ENCODE results near the gene NASP.
A peak's percentile ranks its signal among the peaks of the same experiment; 100 is the strongest.

Gene NASP

GRCh38 chr1:45621895-45622523 is 38.2 kb downstream of the NASP start:
- no peak for DNase-seq

DNA sequence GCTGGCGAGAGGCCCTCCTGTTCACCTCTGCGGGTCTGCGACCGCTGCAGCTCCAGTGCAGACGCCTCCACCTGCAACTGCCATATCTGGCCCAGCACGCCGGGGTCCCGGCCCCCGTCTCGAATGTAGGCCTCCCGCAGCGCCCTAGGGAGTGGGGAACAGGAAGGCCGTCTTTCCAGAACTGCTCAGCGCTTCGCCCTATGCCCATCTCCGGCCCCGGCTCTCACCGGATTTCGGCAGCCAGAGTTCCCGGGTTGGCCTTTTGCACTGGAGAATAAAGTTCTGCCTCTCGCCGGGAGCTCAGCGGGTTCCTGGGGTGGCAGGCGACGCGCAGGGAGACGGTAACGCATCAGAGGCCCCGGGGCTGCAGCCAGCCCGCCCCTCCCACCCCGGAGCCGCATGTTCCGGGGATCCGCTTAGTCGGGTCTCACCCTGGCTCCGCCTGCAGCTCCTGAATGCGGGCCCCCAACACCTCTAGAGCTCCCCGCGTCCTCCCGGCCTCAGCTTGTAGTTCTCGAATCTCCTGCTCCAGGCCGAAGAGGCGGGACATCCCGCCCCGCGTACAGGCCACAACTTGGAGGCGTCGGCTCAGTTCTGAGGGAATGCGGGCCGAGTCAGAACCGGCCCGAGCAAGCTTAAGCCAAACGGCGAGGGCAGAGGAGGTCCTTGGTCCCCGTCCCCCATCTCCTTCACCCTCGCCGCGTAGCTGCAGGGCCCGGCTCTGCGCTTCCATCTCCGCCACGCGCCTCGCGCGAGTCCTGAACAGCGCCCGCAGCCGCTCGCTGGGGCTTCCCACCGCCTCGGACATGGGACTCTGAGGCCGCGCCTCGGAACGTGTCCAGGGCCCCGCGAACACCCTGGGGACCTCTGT is 38.9 kb downstream of the NASP start:
- DNase-seq, result no peak

DNA sequence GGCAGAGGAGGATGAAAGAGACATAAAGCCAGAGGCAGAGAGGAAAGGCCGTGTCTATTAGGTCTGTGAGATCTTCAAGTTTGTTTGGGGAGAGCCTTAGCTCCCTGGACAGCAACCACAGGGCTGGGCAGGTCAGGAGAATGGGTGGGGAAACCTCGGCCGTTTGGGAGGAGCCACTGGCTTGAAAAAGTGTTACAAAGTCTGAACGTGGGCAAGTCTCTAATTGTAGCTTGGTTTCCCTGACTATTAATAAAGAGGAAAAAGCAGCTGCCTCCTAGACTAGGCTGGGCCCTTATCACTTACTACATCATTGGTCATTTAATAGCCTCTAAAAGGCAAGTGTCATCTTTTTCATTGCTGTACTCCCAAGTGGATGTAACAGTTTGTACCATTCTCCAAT is 40.1 kb downstream of the NASP start, which contains the start of gene CCDC17:
CCDC17 (minus strand) TSS at position 83 of the 400 bp plus-strand sequence. CDS start 145 bp downstream, outside the sequence.
- DNase-seq, result no peak

DNA sequence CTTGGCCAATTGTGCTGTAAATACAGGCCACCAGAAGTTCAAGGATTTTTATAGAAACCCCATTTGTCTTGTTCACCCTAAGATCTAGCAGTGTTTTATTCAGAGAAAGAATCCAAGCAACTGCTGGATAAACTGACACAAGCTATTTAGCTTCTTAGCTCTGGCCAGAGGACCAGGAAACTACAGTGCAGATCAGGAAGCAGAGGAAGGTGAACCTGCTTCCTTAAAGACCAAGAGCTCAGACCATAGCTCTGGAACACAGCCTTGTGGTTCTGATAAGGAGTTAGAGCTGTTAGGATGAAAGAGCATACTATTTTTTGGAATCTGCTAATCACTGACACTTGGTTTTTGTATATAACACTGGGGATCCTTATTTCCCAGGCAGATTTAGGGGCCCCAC is 45.2 kb downstream of the NASP start:
- DNase-seq, result peak; percentile 36

DNA sequence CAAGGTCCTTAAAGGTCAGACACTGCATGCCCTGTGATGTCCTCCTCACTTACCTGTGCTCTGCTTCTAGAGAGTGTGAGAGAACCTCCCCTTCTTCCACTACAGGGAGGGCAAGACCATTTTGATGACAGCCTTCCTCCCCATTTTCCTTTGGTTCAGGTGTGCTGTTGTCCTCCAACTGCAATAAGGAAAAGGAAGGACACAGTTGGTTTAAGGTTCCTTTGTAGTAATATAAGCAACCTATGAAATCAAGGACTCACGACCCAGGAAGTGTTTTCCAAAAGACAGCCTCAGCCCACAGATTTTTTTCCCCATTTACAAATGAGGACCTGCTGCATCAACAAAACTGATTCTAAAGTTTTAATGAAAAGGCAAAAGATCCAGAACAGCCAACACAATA is 46.6 kb downstream of the NASP start:
- no peak for DNase-seq

DNA sequence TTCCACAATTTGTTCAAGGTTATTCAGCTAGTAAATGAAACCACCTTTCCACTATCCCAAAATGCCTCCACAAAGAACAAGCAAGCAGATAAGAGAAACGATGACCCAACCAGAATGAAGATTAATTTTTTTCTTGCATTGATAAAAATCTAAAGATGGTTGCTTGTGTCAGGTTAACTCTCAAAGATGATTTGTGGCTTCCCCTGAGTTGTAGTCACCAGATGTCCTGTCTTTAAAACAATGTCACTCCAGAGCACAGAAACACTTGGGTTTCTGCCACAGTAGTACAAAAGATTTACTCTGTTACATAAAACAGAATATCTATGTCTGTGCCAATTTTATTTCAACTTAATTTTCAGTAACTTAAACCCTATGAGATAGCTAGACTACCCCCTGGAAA is 51.4 kb downstream of the NASP start:
- no peak for DNase-seq

DNA sequence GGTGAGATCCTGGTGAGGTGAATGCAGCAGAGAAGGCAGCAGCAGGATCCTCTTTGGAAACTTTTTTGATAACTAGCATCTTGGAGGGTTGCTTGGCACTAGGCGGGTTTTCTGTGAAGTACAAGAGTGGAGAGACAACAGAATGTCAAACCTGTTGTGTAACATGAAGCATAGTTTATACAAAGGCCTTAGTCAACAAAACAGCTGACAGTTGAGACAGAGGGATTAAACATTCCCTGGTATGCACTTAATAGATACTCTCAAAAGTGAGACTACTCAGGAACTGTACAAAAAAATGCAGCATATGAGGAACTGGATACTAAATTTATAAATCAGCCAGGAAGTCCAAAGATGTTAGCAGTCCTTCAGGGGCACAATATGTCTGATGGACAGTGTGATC is 56.5 kb downstream of the NASP start:
- DNase-seq, result no peak

GRCh38 chr1:45643321-45643720 is 59.5 kb downstream of the NASP start:
- DNase-seq, result no peak

DNA sequence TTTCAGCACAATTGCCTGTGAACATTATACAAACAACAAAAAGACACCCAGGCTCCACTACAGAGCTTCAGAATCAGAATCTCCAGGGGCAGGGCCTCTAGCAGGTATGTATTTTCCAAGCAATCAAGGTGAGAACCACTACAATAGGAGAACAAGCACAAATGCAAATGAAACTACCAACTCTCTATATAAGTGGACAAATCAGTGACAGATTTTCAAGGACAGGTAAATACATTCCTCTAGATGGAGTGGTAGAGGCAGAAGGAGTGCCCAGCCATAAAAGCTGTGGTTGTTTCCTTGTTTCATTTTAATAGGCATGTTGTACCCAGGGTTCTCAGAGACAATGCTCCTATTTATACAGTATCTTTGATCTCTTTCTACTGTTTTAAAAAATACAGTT is 60.1 kb downstream of the NASP start:
- DNase-seq, result no peak

DNA sequence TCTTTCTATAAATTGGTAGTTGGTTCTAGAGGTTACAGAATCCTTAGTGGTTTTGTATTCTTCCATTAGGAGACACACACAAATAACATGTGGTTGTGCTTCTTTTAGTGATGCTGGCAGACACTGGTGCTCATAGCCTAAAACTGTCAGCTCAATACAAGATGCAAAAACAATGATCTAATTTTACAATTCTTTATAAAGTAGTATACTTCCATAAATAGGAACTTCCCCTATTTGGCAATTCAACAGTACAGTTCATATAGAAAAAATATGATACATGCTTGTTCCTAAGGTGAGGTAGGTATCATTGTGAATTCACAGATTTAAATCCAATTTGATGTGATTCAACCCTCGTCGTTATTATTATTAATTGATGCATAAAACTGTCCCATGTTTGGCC is 60.8 kb downstream of the NASP start:
- DNase-seq, result no peak

GRCh38 chr1:45647248-45648021 is 63.6 kb downstream of the NASP start:
- no peak for DNase-seq

DNA sequence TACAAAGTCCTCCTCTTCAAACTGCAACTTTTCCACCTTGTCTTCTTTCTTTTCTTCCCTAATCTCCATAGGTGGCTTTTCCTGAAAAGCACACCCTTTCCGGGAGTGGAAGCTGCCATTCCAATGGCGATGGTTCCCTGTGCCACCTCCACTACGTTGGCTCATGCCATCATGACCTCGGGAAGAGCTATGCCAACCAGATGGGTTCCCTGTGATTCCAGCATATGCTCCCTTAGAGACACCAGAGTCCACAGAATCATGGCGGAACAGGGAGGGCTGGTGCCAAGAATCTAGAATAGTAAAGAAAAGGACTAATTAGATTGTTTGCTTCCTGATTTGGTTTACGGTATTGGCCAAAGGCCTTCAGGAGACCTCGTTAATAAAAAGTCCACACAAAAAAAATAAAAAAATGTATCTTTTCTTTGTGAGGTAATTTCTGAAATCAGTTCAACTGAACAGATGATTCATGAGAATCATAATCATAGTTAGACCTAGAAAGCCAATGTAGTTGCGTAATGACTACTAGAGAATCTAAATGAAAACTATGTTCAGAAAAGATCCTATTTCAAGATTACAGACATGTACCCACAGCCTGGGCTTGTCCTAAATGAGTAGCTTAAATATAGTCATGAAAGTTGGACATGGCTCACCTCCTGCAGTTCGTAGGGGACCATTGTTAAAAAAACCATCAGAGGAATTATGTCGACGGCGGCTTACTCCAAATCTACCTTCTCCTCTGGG is 70.9 kb downstream of the NASP start:
- no peak for DNase-seq

DNA sequence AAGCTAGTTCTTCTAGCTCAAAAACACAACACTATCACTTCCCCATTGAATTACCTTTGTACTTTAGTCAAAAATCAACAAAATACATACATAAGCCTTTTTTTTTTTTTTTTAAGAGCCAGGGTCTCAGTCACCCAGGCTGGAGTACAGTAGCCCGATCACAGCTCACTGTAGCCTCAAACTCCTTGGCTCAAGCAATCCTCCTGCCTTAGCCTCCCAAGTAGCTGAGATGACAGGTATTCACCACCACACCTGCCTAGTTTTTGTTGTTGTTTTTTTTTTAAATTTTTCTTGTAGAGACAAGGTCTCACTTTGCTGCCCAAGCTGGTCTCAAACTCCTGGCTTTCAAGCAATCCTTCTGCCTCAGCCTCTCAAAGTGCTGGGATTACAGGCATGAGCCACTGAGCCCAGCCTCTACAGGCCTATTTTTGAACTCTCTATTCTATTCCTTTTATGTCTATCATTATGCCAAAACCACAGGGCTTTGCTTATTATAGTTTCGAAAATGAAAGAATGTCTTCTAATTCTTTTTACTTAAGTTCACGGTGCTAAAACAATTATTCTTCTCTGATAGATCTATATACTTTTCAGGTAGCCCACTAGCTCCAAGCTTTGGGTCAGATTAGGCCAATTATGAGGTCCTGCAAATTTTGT is 72.9 kb downstream of the NASP start:
- DNase-seq, result no peak

GRCh38 chr1:45658171-45658570 is 74.3 kb downstream of the NASP start:
- no peak for DNase-seq

- no peak for DNase-seq
Measured at GRCh38 chr1:45659222-45659621, 75.4 kb downstream of the NASP start.

DNA sequence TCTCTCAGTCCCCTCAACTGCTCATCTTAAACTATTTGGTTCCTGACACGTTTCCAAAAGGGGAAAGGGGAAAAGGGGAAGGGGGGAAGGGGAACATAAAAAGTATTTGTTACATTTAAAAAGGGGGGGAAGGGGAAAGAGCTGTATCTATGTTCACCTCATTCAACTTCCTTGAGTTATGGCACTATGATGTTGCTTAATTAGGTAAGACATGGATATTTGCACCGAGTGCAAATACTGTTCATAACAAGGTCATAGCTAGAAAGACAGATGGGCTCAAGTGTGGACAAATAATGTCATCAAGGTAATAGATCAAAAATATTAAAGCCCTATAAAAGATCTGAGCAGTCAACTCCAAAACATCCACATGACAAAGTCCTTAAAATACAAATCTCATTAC is 76.5 kb downstream of the NASP start:
- DNase-seq, result no peak

- no peak for DNase-seq
Measured at GRCh38 chr1:45666836-45667235, 83.0 kb downstream of the NASP start.

GRCh38 chr1:45667321-45668111 is 83.7 kb downstream of the NASP start:
- DNase-seq, result no peak

All from GDM1 (cell line).